ENCODE results near the gene NCF2. TPM values are rescaled to one million over a fixed set of nuclear protein-coding genes. Genes with fewer than 3 reads are reported as not detected.
A peak's percentile ranks its signal among the peaks of the same experiment; 100 is the strongest.

NCF2 gene
- total RNA-seq, 1 donor from 2014 or later = not detected

DNA sequence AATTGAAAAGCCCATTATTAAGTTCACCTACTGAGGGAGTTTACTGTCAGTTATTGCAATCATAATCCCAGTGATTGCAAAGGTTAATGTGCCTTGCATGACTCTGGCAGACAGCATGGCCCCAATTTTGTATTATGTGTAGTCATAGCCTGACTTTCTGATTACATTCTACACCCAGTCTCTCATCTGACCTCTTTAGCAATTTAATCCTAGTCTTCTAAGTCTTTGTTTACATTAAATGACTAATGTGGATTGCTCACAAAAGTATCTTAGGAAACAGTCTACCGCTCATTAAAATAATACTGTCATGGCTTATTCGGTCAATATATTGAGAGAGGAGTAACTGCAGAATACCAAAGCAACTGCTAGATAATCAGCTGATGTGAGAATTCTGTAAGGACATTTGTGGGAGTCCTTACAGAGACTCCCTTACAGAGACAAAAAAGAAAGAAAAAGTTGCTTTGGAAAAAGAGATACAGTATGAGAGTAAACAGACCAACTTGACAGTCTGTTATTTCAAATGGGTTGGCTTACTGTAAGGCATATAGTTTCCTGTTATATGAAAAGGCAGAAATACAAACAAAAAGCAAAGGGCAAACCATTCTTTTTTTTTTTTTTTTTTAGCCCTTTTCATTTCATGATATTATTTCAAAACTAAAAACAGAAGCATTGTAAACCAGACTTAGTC, 75.1 kb downstream of the NCF2 start:
- DNase-seq (ENCODE audit: extremely low spot score, unreplicated experiment) = no peak
- Mint-ChIP-seq H3K4me3 (ENCODE audit: unreplicated experiment) (no peak overlapping the region), H3K27ac (ENCODE audit: unreplicated experiment) (peak overlapping the region; percentile 76), H3K4me1 (ENCODE audit: unreplicated experiment) (peaks cover 20% of the 10 kb centered on the region), H3K27me3 (ENCODE audit: unreplicated experiment) (no peaks in the 10 kb centered on the region), H3K9me3 (ENCODE audit: unreplicated experiment) (no peaks in the 10 kb centered on the region), H3K36me3 (ENCODE audit: unreplicated experiment) (peaks cover 16% of the 10 kb centered on the region)
- TF ChIP-seq, protein P1, sequence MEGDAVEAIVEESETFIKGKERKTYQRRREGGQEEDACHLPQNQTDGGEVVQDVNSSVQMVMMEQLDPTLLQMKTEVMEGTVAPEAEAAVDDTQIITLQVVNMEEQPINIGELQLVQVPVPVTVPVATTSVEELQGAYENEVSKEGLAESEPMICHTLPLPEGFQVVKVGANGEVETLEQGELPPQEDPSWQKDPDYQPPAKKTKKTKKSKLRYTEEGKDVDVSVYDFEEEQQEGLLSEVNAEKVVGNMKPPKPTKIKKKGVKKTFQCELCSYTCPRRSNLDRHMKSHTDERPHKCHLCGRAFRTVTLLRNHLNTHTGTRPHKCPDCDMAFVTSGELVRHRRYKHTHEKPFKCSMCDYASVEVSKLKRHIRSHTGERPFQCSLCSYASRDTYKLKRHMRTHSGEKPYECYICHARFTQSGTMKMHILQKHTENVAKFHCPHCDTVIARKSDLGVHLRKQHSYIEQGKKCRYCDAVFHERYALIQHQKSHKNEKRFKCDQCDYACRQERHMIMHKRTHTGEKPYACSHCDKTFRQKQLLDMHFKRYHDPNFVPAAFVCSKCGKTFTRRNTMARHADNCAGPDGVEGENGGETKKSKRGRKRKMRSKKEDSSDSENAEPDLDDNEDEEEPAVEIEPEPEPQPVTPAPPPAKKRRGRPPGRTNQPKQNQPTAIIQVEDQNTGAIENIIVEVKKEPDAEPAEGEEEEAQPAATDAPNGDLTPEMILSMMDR (IDR thresholded peaks at IDR 0.05) = no peak

DNA sequence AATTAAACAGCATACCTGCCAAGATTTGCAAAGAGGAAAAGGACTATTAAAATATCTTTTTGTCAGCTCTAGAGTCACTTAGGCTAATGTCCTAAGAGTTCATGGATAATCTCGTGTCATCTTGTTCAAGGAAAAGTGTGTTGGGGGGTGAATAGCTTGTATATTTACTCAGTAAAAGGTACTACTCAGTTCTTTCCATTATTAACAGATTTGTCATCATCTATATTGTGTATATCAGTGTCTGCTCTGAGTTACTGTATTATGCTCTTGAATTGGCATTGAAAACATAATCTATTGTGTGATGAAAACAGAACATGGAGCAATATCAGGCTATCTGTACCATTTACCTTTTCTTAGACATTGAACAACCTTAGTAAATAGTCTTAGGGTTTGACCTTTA, 76.0 kb downstream of the NCF2 start:
- Mint-ChIP-seq H3K4me3 (ENCODE audit: unreplicated experiment) (no peak overlapping the region), H3K27ac (ENCODE audit: unreplicated experiment) (no peak overlapping the region), H3K27me3 (ENCODE audit: unreplicated experiment) (no peaks in the 10 kb centered on the region), H3K4me1 (ENCODE audit: unreplicated experiment) (peaks cover 20% of the 10 kb centered on the region), H3K9me3 (ENCODE audit: unreplicated experiment) (no peaks in the 10 kb centered on the region), H3K36me3 (ENCODE audit: unreplicated experiment) (peaks cover 13% of the 10 kb centered on the region)
- TF ChIP-seq, protein P1 (IDR thresholded peaks at IDR 0.05) = no peak
- no peak for DNase-seq (ENCODE audit: extremely low spot score, unreplicated experiment)

DNA sequence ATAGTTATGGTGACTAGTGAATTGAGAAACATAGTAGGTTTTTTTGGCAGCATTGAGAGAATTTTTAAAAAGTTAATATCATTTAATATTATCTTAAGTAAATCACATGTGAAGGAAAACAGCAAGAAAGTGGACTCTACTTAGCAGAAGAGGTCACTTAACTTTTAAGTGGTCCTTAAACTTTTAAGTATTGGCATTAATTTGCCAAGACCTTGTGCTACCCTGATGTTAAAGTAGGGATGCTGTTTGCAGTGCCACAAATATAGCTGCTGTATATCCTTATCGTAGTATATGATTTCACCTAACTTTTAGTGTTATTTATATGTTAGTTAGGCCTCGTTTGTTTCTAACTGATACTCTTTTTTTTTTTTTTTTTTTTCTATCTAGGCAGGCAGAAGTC, 77.8 kb downstream of the NCF2 start:
- Mint-ChIP-seq H3K27ac (ENCODE audit: unreplicated experiment) (no peak overlapping the region), H3K36me3 (ENCODE audit: unreplicated experiment) (peaks cover 3% of the 10 kb centered on the region), H3K4me1 (ENCODE audit: unreplicated experiment) (peaks cover 20% of the 10 kb centered on the region), H3K4me3 (ENCODE audit: unreplicated experiment) (no peak overlapping the region), H3K27me3 (ENCODE audit: unreplicated experiment) (no peaks in the 10 kb centered on the region), H3K9me3 (ENCODE audit: unreplicated experiment) (no peaks in the 10 kb centered on the region)
- DNase-seq (ENCODE audit: extremely low spot score, unreplicated experiment) = no peak
- TF ChIP-seq, protein P1 (IDR thresholded peaks at IDR 0.05) = no peak

DNA sequence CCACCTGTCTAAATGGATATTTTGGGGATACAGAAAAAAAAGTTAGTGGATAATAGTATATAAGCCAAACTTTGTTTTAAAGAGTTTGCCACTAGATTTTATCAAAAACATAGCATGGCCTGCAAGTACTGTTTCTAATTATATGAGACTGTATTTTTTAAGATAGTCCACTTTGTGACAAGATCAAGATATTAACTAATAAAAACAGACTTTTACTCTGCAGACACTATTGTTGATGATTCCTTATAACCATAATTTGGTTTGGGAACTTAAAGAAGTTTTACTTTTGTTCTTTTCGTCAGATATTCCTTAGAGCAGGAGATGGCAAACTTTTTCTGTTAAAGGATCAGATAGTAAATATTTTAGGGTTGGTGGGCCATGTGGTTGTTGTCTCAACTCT, 81.6 kb downstream of the NCF2 start:
- H3K36me3 Mint-ChIP-seq (ENCODE audit: unreplicated experiment) = no peaks in the 10 kb centered on the region
- no peaks in the 10 kb centered on the region for H3K27me3 Mint-ChIP-seq (ENCODE audit: unreplicated experiment)
- no peak for DNase-seq (ENCODE audit: extremely low spot score, unreplicated experiment)
- H3K9me3 Mint-ChIP-seq (ENCODE audit: unreplicated experiment) = no peaks in the 10 kb centered on the region
- H3K4me3 Mint-ChIP-seq (ENCODE audit: unreplicated experiment) = no peak overlapping the region
- no peak overlapping the region for H3K27ac Mint-ChIP-seq (ENCODE audit: unreplicated experiment)
- no peaks in the 10 kb centered on the region for H3K4me1 Mint-ChIP-seq (ENCODE audit: unreplicated experiment)
- TF ChIP-seq, protein P1 (IDR thresholded peaks at IDR 0.05) = no peak

DNA sequence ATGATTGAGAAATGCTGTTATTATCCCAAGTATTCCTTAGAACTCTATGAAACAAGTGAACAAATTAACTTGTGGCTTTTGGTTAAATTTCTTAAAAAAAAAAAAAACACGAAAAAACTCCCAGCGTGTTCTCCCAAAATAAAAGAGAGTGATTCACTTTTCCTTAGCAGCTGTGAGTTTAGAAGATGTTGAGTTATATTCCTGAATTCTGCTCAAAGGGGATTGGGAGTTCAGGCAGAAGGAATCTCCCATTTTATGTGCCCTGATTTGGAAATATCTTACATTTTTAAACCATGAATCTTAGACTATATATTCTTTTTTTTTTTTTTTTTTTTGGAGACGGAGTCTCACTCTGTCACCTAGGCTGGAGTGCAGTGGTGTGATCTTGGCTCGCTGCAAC, 83.7 kb downstream of the NCF2 start:
- DNase-seq (ENCODE audit: extremely low spot score, unreplicated experiment) = no peak
- peaks cover 2% of the 10 kb centered on the region for H3K4me1 Mint-ChIP-seq (ENCODE audit: unreplicated experiment)
- no peaks in the 10 kb centered on the region for H3K9me3 Mint-ChIP-seq (ENCODE audit: unreplicated experiment)
- no peaks in the 10 kb centered on the region for H3K36me3 Mint-ChIP-seq (ENCODE audit: unreplicated experiment)
- no peaks in the 10 kb centered on the region for H3K27me3 Mint-ChIP-seq (ENCODE audit: unreplicated experiment)
- TF ChIP-seq, protein P1 (IDR thresholded peaks at IDR 0.05) = no peak
- no peak overlapping the region for H3K4me3 Mint-ChIP-seq (ENCODE audit: unreplicated experiment)
- H3K27ac Mint-ChIP-seq (ENCODE audit: unreplicated experiment) = no peak overlapping the region

Other genes with a start within 250 kb of the NCF2 start
- gene NMNAT2, start 172.1 kb downstream of the NCF2 start, total RNA-seq = 1.1 and 2.2 TPM in 2 replicates
- gene SMG7, start 118.0 kb downstream of the NCF2 start, total RNA-seq = 38.3 and 41.4 TPM in 2 replicates
- gene ARPC5, start 45.3 kb upstream of the NCF2 start, total RNA-seq = 126 and 127 TPM in 2 replicates
- gene APOBEC4, start 62.9 kb upstream of the NCF2 start, total RNA-seq = not detected in 2 replicates
- gene RGL1, start 214.7 kb upstream of the NCF2 start, total RNA-seq = 68.1 and 69.4 TPM in 2 replicates

All from osteocyte (in vitro differentiated cells).